BLaER1 (cell line): ENCODE measurements around the gene TNFRSF17.
"Not testable (repeated sequence)": the region's sequence is repeated elsewhere in the genome, so short reads cannot be mapped to it uniquely, and the experiment has no call there.

ENCODE experiments used
- H3K27ac ChIP-seq: shearing (Covaris generic); formaldehyde crosslinking; 2 replicates; pipeline ENCODE4 v1.8.1; 2022
- H3K27me3 ChIP-seq: shearing (Covaris generic); formaldehyde crosslinking; 2 replicates; pipeline ENCODE4 v1.8.1; 2022
- H3K36me3 ChIP-seq: shearing (Covaris generic); formaldehyde crosslinking; 2 replicates; pipeline ENCODE4 v1.8.1; 2022
- H3K4me1 ChIP-seq: shearing (Covaris generic); formaldehyde crosslinking; 2 replicates; pipeline ENCODE4 v1.8.1; 2022
- H3K4me2 ChIP-seq: shearing (Covaris generic); formaldehyde crosslinking; 2 replicates; pipeline ENCODE4 v1.8.1; 2022
- H3K4me3 ChIP-seq: shearing (Covaris generic); formaldehyde crosslinking; 2 replicates; pipeline ENCODE4 v1.8.1; 2022
- H3K9ac ChIP-seq: shearing (Covaris generic); formaldehyde crosslinking; 2 replicates; pipeline ENCODE4 v1.8.1; 2022
- H3K9me3 ChIP-seq: shearing (Covaris generic); formaldehyde crosslinking; 2 replicates; pipeline ENCODE4 v1.8.1; 2022
- H4K20me1 ChIP-seq: shearing (Covaris generic); formaldehyde crosslinking; 2 replicates; pipeline ENCODE4 v1.8.1; 2022
- Cebpa-rat ChIP-seq: shearing (Covaris generic); IDR thresholded peaks from 2 replicates; pipeline ENCODE4 v1.8.1; 2022

Gene TNFRSF17

DNA sequence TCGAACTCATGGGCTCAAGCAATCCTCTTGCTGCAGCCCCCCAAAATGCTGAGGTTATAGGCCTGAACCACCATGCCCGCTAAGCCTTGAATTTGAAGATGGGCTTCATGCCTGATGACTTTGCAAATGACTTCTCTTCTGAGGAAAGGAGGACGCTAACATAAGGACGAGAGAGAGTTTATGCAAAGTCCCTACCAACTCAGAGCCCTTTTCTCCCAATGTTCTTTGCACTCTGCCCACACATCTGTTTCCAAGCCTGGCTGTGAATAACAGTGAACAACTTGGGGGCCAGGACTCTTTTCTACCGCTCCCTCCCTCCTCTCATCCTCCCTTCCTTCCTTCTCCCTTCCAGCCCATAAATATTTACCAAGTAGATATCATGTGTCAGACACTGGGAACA is 14.6 kb upstream of the TNFRSF17 start:
- Histone ChIP-seq H3K4me3 (no peak overlapping the region), H3K9me3 (no peaks in the 10 kb centered on the region), H3K27me3 (no peaks in the 10 kb centered on the region), H3K36me3 (no peaks in the 10 kb centered on the region), H3K4me2 (peak overlapping the region; percentile 17), H3K27ac (no peak overlapping the region; the same call in 1 of the 2 replicates), H3K9ac (peak overlapping the region; percentile 40; the same call in 1 of the 2 replicates), H3K4me1 (peaks cover 26% of the 10 kb centered on the region), H4K20me1 (no peaks in the 10 kb centered on the region)
- no peak for TF ChIP-seq Cebpa-rat

DNA sequence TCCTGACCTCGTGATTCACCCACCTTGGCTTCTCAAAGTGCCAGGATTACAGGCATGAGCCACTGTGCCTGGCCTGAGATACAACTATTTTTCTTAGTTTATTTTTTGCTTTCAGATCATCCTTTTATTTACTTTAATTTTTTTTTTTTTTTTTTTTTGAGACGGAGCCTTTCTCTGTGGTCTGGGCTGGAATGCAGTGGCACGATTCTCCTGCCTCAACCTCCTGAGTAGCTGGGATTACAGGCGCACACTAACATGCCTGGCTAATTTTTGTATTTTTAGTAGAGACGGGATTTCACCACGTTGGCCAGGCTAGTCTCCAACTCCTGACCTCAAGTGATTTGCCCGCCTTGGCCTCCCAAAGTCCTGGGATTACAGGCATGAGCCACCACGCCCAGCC is 11.4 kb upstream of the TNFRSF17 start:
- not testable (repeated sequence) for H3K4me3 ChIP-seq, H3K27me3 ChIP-seq, H3K4me2 ChIP-seq, H4K20me1 ChIP-seq, H3K9ac ChIP-seq, H3K9me3 ChIP-seq, H3K27ac ChIP-seq, H3K36me3 ChIP-seq
- H3K4me1 ChIP-seq: peaks cover 20% of the 10 kb centered on the region

DNA sequence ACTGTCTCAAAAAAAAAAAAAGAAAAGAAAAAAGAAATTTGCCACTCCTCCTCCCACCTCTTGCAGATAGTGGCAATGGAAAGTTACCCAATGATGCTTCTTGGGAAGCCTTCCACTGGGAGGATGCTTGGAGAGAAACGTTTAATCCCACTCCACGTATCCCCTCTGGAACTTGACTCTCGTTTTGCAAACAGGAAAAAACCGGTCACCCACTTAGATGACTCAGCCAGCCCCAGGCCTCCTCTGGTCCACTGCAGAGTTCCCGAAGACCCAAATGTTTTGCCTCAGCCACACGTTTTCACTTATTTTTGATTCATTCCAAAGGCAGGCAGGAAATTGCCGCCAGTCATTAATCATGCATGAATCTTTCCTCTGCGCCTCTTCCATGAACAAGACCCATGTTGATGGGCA is 9.3 kb upstream of the TNFRSF17 start:
- Histone ChIP-seq H3K4me3 (no peak overlapping the region), H3K36me3 (no peaks in the 10 kb centered on the region), H4K20me1 (no peaks in the 10 kb centered on the region), H3K9me3 (no peaks in the 10 kb centered on the region), H3K4me1 (peaks cover 12% of the 10 kb centered on the region), H3K4me2 (no peak overlapping the region), H3K27me3 (no peaks in the 10 kb centered on the region), H3K9ac (no peak overlapping the region), H3K27ac (no peak overlapping the region)
- no peak for TF ChIP-seq Cebpa-rat

DNA sequence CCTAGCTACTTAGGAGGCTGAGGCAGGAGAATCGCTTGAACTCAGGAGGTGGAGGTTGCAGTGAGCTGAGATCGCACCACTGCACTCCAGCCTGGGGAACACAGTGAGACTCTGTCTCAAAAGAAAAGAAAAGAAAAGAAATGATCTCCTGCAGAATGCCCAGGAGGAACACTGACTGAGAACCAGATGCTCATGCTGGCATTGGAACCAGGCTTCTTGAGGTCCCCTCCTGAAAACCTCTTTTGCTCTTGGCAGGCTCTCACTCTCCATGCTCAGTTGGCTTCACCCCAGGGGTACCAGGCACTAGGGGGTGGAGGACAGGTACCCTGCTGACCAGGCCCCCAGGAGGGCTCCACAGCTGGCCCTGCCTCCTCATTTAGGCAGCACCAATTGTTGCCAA is 8.5 kb upstream of the TNFRSF17 start:
- Histone ChIP-seq H3K27me3 (no peaks in the 10 kb centered on the region), H3K9ac (no peak overlapping the region), H3K27ac (no peak overlapping the region), H3K4me3 (no peak overlapping the region), H3K4me1 (peaks cover 11% of the 10 kb centered on the region), H3K4me2 (no peak overlapping the region), H3K36me3 (no peaks in the 10 kb centered on the region), H4K20me1 (no peaks in the 10 kb centered on the region), H3K9me3 (no peaks in the 10 kb centered on the region)
- TF ChIP-seq Cebpa-rat: no peak

DNA sequence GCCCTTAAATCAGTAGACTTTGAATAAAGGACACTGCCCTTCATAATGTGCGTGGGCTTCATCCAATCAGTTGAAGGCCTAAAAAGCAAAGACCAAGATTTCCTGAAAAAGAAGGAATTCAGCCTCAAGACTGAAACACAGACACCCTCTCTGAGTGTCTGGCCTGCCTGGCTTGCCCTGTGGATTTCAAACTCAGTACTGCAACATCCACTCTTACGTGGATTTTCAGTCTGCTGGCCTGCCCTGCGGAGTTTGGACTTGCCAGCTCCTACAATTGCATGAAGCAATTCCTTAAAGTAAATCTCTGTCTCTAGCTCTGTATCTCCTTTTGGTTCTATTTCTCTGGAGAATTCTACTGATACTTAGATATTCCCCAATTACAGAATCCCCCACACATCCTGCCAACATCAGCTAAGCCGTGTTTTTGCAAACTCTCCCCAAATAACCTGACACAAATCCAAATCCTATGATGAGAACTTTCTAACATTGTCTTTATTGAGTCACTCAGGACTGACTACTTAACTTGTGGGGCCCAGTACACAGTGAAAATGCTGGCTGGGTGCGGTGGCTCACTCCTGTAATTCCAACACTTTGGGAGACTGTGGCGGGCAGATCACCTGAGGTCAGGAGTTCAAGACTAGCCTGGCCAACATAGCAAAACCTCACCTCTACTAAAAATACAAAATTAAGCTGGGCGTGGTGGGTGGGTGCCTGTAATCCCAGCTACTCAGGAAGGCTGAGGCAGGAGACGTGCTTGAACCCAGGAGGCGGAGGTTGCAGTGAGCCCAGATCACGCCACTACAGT is 7.2 kb upstream of the TNFRSF17 start:
- H3K4me3 ChIP-seq: no peak overlapping the region
- no peak for TF ChIP-seq Cebpa-rat
- H3K4me1 ChIP-seq: peaks cover 13% of the 10 kb centered on the region
- H3K36me3 ChIP-seq: no peaks in the 10 kb centered on the region
- no peak overlapping the region for H3K27ac ChIP-seq
- H3K4me2 ChIP-seq: no peak overlapping the region
- no peaks in the 10 kb centered on the region for H4K20me1 ChIP-seq
- no peaks in the 10 kb centered on the region for H3K27me3 ChIP-seq
- no peak overlapping the region for H3K9ac ChIP-seq
- no peaks in the 10 kb centered on the region for H3K9me3 ChIP-seq

DNA sequence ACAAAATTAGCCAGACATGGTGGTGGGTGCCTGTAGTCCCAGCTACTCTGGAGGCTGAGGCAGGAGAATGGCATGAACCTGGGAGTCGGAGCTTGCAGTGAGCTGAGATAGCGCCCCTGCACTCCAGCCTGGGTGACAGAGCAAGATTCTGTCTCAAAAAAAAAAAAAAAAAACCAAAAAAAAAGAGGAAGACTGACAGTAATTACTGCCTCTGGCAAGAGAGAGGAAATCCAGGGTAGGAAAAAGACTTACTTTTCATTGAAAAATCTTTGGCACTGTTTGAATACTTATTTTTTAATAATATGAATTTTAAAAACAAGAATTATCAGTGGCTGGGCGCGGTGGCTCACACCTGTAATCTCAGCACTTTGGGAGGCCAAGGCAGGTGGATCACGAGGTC is 2.6 kb upstream of the TNFRSF17 start:
- not testable (repeated sequence) for H4K20me1 ChIP-seq, H3K4me2 ChIP-seq, H3K9ac ChIP-seq, H3K4me3 ChIP-seq, H3K27me3 ChIP-seq, H3K36me3 ChIP-seq, H3K27ac ChIP-seq, H3K9me3 ChIP-seq
- peaks cover 59% of the 10 kb centered on the region for H3K4me1 ChIP-seq

DNA sequence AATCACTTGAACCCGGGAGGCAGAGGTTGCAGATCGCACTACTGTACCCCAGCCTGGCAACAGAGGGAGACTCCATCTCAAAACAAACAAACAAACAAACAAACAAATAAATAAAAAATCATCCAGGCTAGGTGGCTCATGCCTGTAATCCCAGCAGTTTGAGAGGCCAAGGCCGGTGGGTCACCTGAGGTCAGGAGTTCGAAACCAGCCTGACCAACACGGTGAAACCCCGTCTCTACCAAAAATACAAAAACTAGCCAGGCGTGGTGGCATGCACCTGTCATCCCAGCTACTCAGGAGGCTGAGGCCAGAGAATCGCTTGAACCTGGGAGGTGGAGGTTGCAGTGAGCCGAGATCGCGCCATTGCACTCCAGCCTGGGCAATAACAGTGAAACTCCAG is 2.0 kb upstream of the TNFRSF17 start:
- H3K4me2 ChIP-seq, H3K9me3 ChIP-seq, H3K27me3 ChIP-seq, H4K20me1 ChIP-seq, H3K4me3 ChIP-seq, H3K9ac ChIP-seq, H3K27ac ChIP-seq, H3K36me3 ChIP-seq: not testable (repeated sequence)
- H3K4me1 ChIP-seq: peaks cover 60% of the 10 kb centered on the region

DNA sequence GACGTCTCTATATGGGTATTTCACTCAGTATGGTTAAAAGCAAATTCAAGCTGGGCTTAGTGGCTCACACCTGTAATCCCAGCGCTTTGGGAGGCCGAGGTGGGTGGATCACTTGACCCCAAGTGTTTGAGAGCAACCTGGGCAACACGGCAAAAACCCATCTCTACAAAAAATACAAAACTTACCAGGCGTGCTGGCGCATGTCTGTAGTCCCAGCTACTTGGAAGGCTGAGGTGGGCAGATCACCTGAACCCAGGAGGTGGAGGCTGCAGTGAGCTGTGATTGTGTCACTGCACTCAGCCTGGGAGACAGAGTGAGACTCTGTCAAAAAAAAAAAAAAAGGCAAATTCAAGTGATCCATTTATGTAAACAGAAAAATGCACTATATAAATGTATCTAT is 1.3 kb upstream of the TNFRSF17 start:
- Histone ChIP-seq H3K9ac (no peak overlapping the region), H3K27me3 (no peaks in the 10 kb centered on the region), H4K20me1 (no peaks in the 10 kb centered on the region), H3K4me3 (no peak overlapping the region), H3K27ac (no peak overlapping the region), H3K4me1 (peaks cover 56% of the 10 kb centered on the region), H3K9me3 (no peaks in the 10 kb centered on the region), H3K4me2 (peak overlapping the region; percentile 84; the same call in 1 of the 2 replicates), H3K36me3 (no peaks in the 10 kb centered on the region)
- TF ChIP-seq Cebpa-rat: no peak

DNA sequence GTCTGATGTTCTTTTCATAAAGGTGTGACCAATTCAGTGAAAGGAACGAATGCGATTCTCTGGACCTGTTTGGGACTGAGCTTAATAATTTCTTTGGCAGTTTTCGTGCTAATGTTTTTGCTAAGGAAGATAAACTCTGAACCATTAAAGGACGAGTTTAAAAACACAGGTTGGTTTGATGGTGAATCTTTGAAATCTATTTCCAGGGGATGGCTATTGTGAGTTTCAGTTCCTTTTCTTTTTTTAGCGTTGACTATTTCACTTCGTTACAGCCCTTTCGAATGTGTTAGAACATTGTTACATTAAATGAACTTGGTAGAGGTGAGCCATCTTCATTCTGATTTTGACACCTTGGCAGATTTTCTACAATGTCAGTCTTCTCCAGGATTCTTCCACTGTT is 1.2 kb downstream of the TNFRSF17 start:
- Histone ChIP-seq H3K27ac (peak overlapping the region; percentile 43), H4K20me1 (no peaks in the 10 kb centered on the region), H3K27me3 (no peaks in the 10 kb centered on the region), H3K4me3 (no peak overlapping the region; the same call in 1 of the 2 replicates), H3K36me3 (no peaks in the 10 kb centered on the region), H3K4me1 (peaks cover 49% of the 10 kb centered on the region), H3K9ac (peak overlapping the region; percentile 57; the same call in 1 of the 2 replicates), H3K9me3 (no peaks in the 10 kb centered on the region), H3K4me2 (peak overlapping the region; percentile 84)
- TF ChIP-seq Cebpa-rat: no peak

DNA sequence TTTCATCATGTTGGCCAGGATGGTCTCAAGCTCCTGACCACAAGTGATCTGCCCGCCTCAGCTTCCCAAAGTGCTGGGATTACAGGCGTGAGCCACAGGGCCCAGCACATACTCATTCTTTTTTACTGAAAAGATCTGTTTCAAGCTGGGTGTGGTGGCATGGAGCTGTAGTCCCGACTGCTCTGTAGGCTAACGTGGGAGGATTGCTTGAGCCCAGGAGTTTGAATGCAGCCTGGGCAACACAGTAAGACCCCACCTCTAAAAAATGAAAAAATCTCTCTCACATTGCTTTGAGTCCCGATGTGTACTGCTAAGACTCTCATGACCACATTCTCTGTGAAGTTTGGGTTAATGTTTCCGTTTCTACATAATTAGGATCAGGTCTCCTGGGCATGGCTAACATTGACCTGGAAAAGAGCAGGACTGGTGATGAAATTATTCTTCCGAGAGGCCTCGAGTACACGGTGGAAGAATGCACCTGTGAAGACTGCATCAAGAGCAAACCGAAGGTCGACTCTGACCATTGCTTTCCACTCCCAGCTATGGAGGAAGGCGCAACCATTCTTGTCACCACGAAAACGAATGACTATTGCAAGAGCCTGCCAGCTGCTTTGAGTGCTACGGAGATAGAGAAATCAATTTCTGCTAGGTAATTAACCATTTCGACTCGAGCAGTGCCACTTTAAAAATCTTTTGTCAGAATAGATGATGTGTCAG is 2.3 kb downstream of the TNFRSF17 start:
- no peaks in the 10 kb centered on the region for H3K36me3 ChIP-seq
- no peak overlapping the region for H3K27ac ChIP-seq
- H3K9me3 ChIP-seq: no peaks in the 10 kb centered on the region
- H3K4me3 ChIP-seq: no peak overlapping the region
- TF ChIP-seq Cebpa-rat: no peak
- no peaks in the 10 kb centered on the region for H3K27me3 ChIP-seq
- H3K4me2 ChIP-seq: peak overlapping the region; percentile 84
- no peaks in the 10 kb centered on the region for H4K20me1 ChIP-seq
- H3K9ac ChIP-seq: 0 out of 2 replicates have a peak overlapping the region, but pooled peaks have one; percentile 4
- peaks cover 49% of the 10 kb centered on the region for H3K4me1 ChIP-seq
